ENCODE data around the gene SORCS3. TPM values are rescaled to one million over a fixed set of nuclear protein-coding genes. Genes with fewer than 3 reads are reported as not detected.

The SORCS3 gene
- total and polyA plus RNA-seq, 4 donors, result 0.14 TPM; not detected in 3

DNA sequence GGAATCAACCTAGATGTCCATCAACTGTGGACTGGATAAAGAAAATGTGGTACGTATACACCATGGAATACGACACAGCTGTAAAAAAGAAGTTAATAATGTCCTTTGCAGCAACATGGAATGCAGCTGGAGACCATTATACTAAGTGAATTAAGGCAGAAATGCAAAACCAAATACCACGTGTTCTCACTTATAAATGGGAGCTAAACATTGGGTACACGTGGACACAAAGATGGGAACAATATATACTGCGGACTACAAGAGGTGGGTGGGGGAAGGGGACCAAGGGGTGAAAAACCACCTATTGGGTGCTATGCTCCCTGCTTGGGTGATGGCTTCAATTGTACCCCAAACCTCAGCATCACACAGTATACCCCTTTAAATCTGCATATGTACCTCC, 385.5 kb downstream of the SORCS3 start:
- Histone ChIP-seq H3K9ac (ENCODE audit: insufficient read depth in 1 of 2, low read length in 2 of 2) (no peak overlapping the region), H3K4me1 (ENCODE audit: control insufficient read depth in 5 of 5, insufficient read depth in 5 of 5, low read length in 5 of 5) (peaks cover 0 to 32% (median 3%) of the 10 kb centered on the region in 5 donors), H3K27me3 (ENCODE audit: control insufficient read depth in 3 of 3, insufficient read depth in 3 of 3, low read length in 2 of 3) (no peaks in the 10 kb centered on the region), H3K36me3 (ENCODE audit: control insufficient read depth in 4 of 4, insufficient read depth in 4 of 4, low read length in 4 of 4) (no peaks in the 10 kb centered on the region), H3K9me3 (ENCODE audit: control insufficient read depth in 4 of 4, insufficient read depth in 3 of 4, low read length in 3 of 4) (peaks cover 0 to 2% (median 0%) of the 10 kb centered on the region in 4 donors), H3K27ac (ENCODE audit: low read depth in 1 of 2, low read length in 1 of 2) (no peak overlapping the region), H3K4me3 (no peak overlapping the region)
- TF ChIP-seq, protein P1, sequence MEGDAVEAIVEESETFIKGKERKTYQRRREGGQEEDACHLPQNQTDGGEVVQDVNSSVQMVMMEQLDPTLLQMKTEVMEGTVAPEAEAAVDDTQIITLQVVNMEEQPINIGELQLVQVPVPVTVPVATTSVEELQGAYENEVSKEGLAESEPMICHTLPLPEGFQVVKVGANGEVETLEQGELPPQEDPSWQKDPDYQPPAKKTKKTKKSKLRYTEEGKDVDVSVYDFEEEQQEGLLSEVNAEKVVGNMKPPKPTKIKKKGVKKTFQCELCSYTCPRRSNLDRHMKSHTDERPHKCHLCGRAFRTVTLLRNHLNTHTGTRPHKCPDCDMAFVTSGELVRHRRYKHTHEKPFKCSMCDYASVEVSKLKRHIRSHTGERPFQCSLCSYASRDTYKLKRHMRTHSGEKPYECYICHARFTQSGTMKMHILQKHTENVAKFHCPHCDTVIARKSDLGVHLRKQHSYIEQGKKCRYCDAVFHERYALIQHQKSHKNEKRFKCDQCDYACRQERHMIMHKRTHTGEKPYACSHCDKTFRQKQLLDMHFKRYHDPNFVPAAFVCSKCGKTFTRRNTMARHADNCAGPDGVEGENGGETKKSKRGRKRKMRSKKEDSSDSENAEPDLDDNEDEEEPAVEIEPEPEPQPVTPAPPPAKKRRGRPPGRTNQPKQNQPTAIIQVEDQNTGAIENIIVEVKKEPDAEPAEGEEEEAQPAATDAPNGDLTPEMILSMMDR (IDR thresholded peaks at IDR 0.05; ENCODE audit: control extremely low read depth, extremely low read depth), result no peak
- 88 to 91% methylated on average over 5 of the region's 5 CpGs for WGBS, 2 donors
- ATAC-seq (ENCODE audit: insufficient read depth, low FRiP score) (no peak), DNase-seq (no peak)

DNA sequence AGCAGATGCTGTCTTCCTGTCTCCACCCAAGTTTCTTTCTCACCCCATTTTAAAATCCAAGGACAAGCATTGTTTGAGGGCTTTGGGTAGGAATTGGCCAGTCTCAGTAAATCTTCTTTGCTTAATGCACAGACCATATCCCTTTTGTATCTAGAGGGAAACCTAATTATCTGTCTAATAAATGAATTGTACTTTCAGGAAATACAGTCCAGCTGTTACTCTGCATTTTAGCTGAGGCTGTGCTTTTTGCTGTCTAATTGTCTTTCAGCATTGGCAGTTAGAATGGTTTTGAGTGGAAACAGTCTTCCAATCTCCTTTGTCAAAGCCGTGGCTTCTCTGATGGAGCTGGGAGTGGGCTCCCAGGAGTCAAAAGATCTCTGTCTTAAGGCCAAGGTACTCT, 388.2 kb downstream of the SORCS3 start:
- TF ChIP-seq, protein P1 (IDR thresholded peaks at IDR 0.05; ENCODE audit: control extremely low read depth, extremely low read depth), result no peak
- Histone ChIP-seq H3K9me3 (ENCODE audit: control insufficient read depth in 4 of 4, insufficient read depth in 3 of 4, low read length in 3 of 4) (peaks cover 0 to 2% (median 0%) of the 10 kb centered on the region in 4 donors), H3K9ac (ENCODE audit: insufficient read depth in 1 of 2, low read length in 2 of 2) (no peak overlapping the region), H3K4me1 (ENCODE audit: control insufficient read depth in 5 of 5, insufficient read depth in 5 of 5, low read length in 5 of 5) (peaks cover 0 to 24% (median 0%) of the 10 kb centered on the region in 5 donors), H3K27ac (ENCODE audit: low read depth in 1 of 2, low read length in 1 of 2) (no peak overlapping the region), H3K36me3 (ENCODE audit: control insufficient read depth in 4 of 4, insufficient read depth in 4 of 4, low read length in 4 of 4) (no peaks in the 10 kb centered on the region), H3K4me3 (no peak overlapping the region), H3K27me3 (ENCODE audit: control insufficient read depth in 3 of 3, insufficient read depth in 3 of 3, low read length in 2 of 3) (no peaks in the 10 kb centered on the region)
- DNase-seq (peak in 2 of 3 donors; percentile 82 to 92), ATAC-seq (ENCODE audit: insufficient read depth, low FRiP score) (no peak)
- 66 to 76% methylated on average over 1 of the region's 1 CpG for WGBS, 2 donors

DNA sequence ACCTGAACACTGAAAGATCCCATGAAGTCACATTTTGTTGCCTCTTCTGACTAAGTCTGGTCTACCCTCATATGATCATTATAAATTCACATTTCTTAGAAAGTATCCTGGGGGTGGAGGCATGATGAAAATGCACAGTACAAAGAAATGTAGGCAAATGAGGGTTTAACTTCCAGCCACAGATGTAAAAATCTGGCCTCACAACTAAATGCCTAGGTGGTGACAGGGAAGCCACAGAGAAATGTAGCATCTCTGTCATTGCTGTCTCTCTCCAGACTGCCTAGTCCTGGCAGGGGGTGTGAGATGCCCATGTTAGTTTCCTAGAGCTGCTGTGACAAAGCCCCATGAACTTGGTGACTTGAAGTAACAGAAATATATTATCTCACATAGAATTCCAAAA, 395.9 kb downstream of the SORCS3 start:
- Histone ChIP-seq H3K27ac (ENCODE audit: low read depth in 1 of 2, low read length in 1 of 2) (no peak overlapping the region), H3K9me3 (ENCODE audit: control insufficient read depth in 4 of 4, insufficient read depth in 3 of 4, low read length in 3 of 4) (no peaks in the 10 kb centered on the region), H3K36me3 (ENCODE audit: control insufficient read depth in 4 of 4, insufficient read depth in 4 of 4, low read length in 4 of 4) (no peaks in the 10 kb centered on the region), H3K4me3 (no peak overlapping the region), H3K4me1 (ENCODE audit: control insufficient read depth in 5 of 5, insufficient read depth in 5 of 5, low read length in 5 of 5) (no peaks in the 10 kb centered on the region), H3K9ac (ENCODE audit: insufficient read depth in 1 of 2, low read length in 2 of 2) (no peak overlapping the region), H3K27me3 (ENCODE audit: control insufficient read depth in 3 of 3, insufficient read depth in 3 of 3, low read length in 2 of 3) (no peaks in the 10 kb centered on the region)
- TF ChIP-seq, protein P1 (IDR thresholded peaks at IDR 0.05; ENCODE audit: control extremely low read depth, extremely low read depth), result no peak
- ATAC-seq (ENCODE audit: insufficient read depth, low FRiP score), result no peak
- DNase-seq, result no peak

DNA sequence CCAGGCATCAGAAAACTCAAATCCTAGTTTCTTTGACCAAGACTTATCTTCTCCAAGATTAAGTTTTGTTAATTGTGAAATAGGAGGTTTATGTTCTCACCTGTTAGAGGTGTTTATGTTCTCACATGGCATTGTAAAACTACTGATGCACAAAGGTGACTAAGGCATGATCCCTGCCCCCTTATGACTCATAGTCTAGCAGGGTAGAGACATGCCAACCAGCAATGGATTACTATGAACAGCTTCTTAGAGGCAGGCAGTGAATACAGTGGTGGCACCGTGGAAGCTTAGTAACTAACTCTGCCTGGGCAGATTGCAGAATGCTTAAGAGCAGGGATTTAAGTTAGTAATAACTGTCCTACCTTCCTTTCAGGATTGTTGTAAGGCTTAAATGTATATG, 400.9 kb downstream of the SORCS3 start:
- Histone ChIP-seq H3K9ac (ENCODE audit: insufficient read depth in 1 of 2, low read length in 2 of 2) (no peak overlapping the region), H3K4me1 (ENCODE audit: control insufficient read depth in 5 of 5, insufficient read depth in 5 of 5, low read length in 5 of 5) (no peaks in the 10 kb centered on the region), H3K27me3 (ENCODE audit: control insufficient read depth in 3 of 3, insufficient read depth in 3 of 3, low read length in 2 of 3) (no peaks in the 10 kb centered on the region), H3K4me3 (no peak overlapping the region), H3K9me3 (ENCODE audit: control insufficient read depth in 4 of 4, insufficient read depth in 3 of 4, low read length in 3 of 4) (no peaks in the 10 kb centered on the region), H3K36me3 (ENCODE audit: control insufficient read depth in 4 of 4, insufficient read depth in 4 of 4, low read length in 4 of 4) (no peaks in the 10 kb centered on the region), H3K27ac (ENCODE audit: low read depth in 1 of 2, low read length in 1 of 2) (no peak overlapping the region)
- WGBS, 2 donors, result 82 to 89% methylated on average over 1 of the region's 1 CpG
- DNase-seq (no peak), ATAC-seq (ENCODE audit: insufficient read depth, low FRiP score) (no peak)
- TF ChIP-seq, protein P1 (IDR thresholded peaks at IDR 0.05; ENCODE audit: control extremely low read depth, extremely low read depth), result no peak

Measured in lung (tissue), 12 donors.